Upper lobe of right lung (tissue), 1 donor: Measurements from ENCODE around the gene CD34. TPM values are rescaled to one million over a fixed set of nuclear protein-coding genes. Genes with fewer than 3 reads are reported as not detected.
"Not testable (repeated sequence)": the region's sequence is repeated elsewhere in the genome, so short reads cannot be mapped to it uniquely, and the experiment has no call there.

Experiments used
- ATAC-seq: fragments of 200-7000 bp; cut with Tn5 transposase; one replicate; pipeline ENCODE4 v1.9.1; 2020; ENCODE audit warnings: mild to moderate bottlenecking, moderate library complexity
- DNase-seq: peaks from one replicate; pipeline ENCODE4 v3.0.0-alpha.2; 2020
- H3K27ac ChIP-seq: fragments of 200-600 bp; one replicate; pipeline ENCODE4 v1.8.0; 2022
- H3K27me3 ChIP-seq: fragments of 200-600 bp; one replicate; pipeline ENCODE4 v1.8.0; 2022; ENCODE audit warnings: mild to moderate bottlenecking
- H3K36me3 ChIP-seq: fragments of 200-600 bp; one replicate; pipeline ENCODE4 v1.8.0; 2022
- H3K4me1 ChIP-seq: fragments of 200-600 bp; one replicate; pipeline ENCODE4 v1.8.0; 2022
- H3K4me3 ChIP-seq: fragments of 200-600 bp; one replicate; pipeline ENCODE4 v1.8.0; 2022; ENCODE audit warnings: mild to moderate bottlenecking
- H3K9me3 ChIP-seq: fragments of 200-600 bp; one replicate; pipeline ENCODE4 v1.8.0; 2022
- CTCF ChIP-seq: fragments of 200-600 bp; IDR thresholded peaks from one replicate; pipeline ENCODE4 v1.8.0; 2022; ENCODE audit warnings: antibody characterized with exemption
- intact Hi-C: fragments of 100-400 bp; cut with DNase I; formaldehyde crosslinking; loops from one replicate; pipeline ENCODE4 v1.11.0; 2022
- total RNA-seq: library from RNA; stranded (reverse); fragmentation: NEBNext Ultra II Directional; extraction: Animal tissue kit (Norgen Biotek cat#: 25700); gene quantifications from one replicate; pipeline ENCODE4 v1.2.1, GENCODE V29; 2021
- donor health status: DM: no; HTN: yes; CAD: no; lungs with severe emphysema.

The CD34 gene
- total RNA-seq, 1 donor from 2014 or later = 50.7 TPM

GRCh38 chr1:207938016-207938415 lies 27.1 kb upstream of the CD34 start:
- ATAC-seq = peak; percentile 61
- H3K27ac ChIP-seq = no peak overlapping the region

GRCh38 chr1:207937204-207937603 lies 26.3 kb upstream of the CD34 start:
- H3K9me3 ChIP-seq = no peaks in the 10 kb centered on the region
- no peak overlapping the region for H3K4me3 ChIP-seq
- H3K27me3 ChIP-seq = no peaks in the 10 kb centered on the region
- H3K4me1 ChIP-seq = peaks cover 5% of the 10 kb centered on the region
- H3K36me3 ChIP-seq = no peaks in the 10 kb centered on the region
- no peak for TF ChIP-seq CTCF
- DNase-seq (no peak), ATAC-seq (no peak)
- intact Hi-C loops = no loop called here
- H3K27ac ChIP-seq = no peak overlapping the region

More at GRCh38 chr1:207938016-207938415, 27.1 kb upstream of the CD34 start:
- Histone ChIP-seq H3K9me3 (no peaks in the 10 kb centered on the region), H3K4me1 (peaks cover 5% of the 10 kb centered on the region), H3K36me3 (no peaks in the 10 kb centered on the region), H3K4me3 (no peak overlapping the region), H3K27me3 (no peaks in the 10 kb centered on the region)
- TF ChIP-seq CTCF = no peak
- intact Hi-C loops = no loop called here
- DNase-seq = no peak

GRCh38 chr1:207935166-207935583 lies 24.2 kb upstream of the CD34 start:
- Histone ChIP-seq H3K4me1 (peaks cover 5% of the 10 kb centered on the region), H3K27ac (no peak overlapping the region), H3K4me3 (no peak overlapping the region), H3K27me3 (no peaks in the 10 kb centered on the region), H3K9me3 (no peaks in the 10 kb centered on the region), H3K36me3 (no peaks in the 10 kb centered on the region)
- ATAC-seq (no peak), DNase-seq (no peak)
- intact Hi-C loops = no loop called here
- no peak for TF ChIP-seq CTCF

- DNase-seq = no peak
- intact Hi-C loops = no loop called here
- no peaks in the 10 kb centered on the region for H3K36me3 ChIP-seq
- no peak for ATAC-seq
- no peak overlapping the region for H3K4me3 ChIP-seq
- H3K27ac ChIP-seq = no peak overlapping the region
- no peak for TF ChIP-seq CTCF
- peaks cover 5% of the 10 kb centered on the region for H3K4me1 ChIP-seq
- H3K9me3 ChIP-seq = no peaks in the 10 kb centered on the region
- H3K27me3 ChIP-seq = no peaks in the 10 kb centered on the region
Measured at GRCh38 chr1:207933205-207933800, 22.4 kb upstream of the CD34 start.

- Histone ChIP-seq H3K4me1 (peaks cover 26% of the 10 kb centered on the region), H3K27ac (no peak overlapping the region), H3K9me3 (no peaks in the 10 kb centered on the region), H3K27me3 (no peaks in the 10 kb centered on the region), H3K4me3 (no peak overlapping the region), H3K36me3 (no peaks in the 10 kb centered on the region)
- TF ChIP-seq CTCF = no peak
- no peak for DNase-seq
- ATAC-seq = no peak
- intact Hi-C loops = no loop called here
Measured at GRCh38 chr1:207926984-207927383, 16.1 kb upstream of the CD34 start.

- H3K36me3 ChIP-seq, ATAC-seq, DNase-seq, intact Hi-C loops, H3K27me3 ChIP-seq, H3K4me3 ChIP-seq, H3K9me3 ChIP-seq: not testable (repeated sequence)
- Histone ChIP-seq H3K4me1 (peaks cover 26% of the 10 kb centered on the region), H3K27ac (peak overlapping the region; percentile 61)
Measured at GRCh38 chr1:207925969-207926368, 15.0 kb upstream of the CD34 start.
